ENCODE results near the gene MLLT3.

The MLLT3 gene

GRCh38 chr9:20494035-20494434, 128.3 kb downstream of the MLLT3 start:
- no peak for DNase-seq (ENCODE audit: low read depth, low spot score)
- POLR2A ChIA-PET: no interaction called here
- CTCF ChIA-PET: interaction anchor here (1.4 to 2.2 kb wide), 2 partner anchors 23 to 447 kb away, joined by 4 to 5 read pairs; no protein-coding TSS in a partner anchor
- no peak for TF ChIP-seq CTCF (IDR thresholded peaks at IDR 0.05; ENCODE audit: insufficient read depth, low read length, missing control alignments)
- no peak overlapping the region for H3K4me3 ChIP-seq (ENCODE audit: low read depth, low read length)

GRCh38 chr9:20492772-20493171, 129.5 kb downstream of the MLLT3 start:
- DNase-seq (ENCODE audit: low read depth, low spot score): no peak
- TF ChIP-seq CTCF (IDR thresholded peaks at IDR 0.05; ENCODE audit: insufficient read depth, low read length, missing control alignments): no peak
- ChIA-PET CTCF (interaction anchor here (2.2 kb wide), 1 partner anchor 24 kb away, joined by 5 read pairs; no protein-coding TSS in a partner anchor), POLR2A (no interaction called here)
- H3K4me3 ChIP-seq (ENCODE audit: low read depth, low read length): no peak overlapping the region

GRCh38 chr9:20491612-20492011, 130.7 kb downstream of the MLLT3 start:
- ChIA-PET POLR2A (no interaction called here), CTCF (no interaction called here)
- no peak for DNase-seq (ENCODE audit: low read depth, low spot score)
- H3K4me3 ChIP-seq (ENCODE audit: low read depth, low read length): no peak overlapping the region
- TF ChIP-seq CTCF (IDR thresholded peaks at IDR 0.05; ENCODE audit: insufficient read depth, low read length, missing control alignments): no peak

DNA sequence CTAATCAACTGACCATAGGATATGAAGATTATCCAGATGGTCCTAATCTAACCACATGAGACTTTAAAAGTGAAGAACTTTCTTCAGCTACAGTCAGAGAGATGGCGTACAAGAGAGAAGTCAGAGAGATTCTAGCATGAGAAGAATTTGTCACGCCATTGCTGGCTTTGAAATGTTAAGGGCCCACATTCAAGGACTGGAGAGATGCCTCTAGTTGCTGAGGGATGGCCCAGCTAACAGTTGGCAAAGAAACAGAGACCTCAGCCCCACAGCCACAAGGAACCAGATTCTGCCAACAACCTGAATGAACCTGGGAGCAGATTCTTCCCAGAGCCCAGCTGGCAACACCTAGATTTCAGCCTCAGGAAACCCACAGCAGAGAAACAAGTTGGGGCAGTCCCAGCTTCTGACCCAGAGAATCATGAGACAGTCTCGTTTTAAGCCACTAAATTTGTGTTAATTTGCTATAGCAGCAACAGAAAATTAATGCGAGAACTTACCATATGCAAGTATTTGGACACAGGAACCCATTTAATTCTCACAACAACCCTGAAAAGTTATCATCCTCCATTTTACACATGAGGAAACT, 132.0 kb downstream of the MLLT3 start:
- ChIA-PET POLR2A (no interaction called here), CTCF (no interaction called here)
- TF ChIP-seq CTCF (IDR thresholded peaks at IDR 0.05; ENCODE audit: insufficient read depth, low read length, missing control alignments): no peak
- no peak overlapping the region for H3K4me3 ChIP-seq (ENCODE audit: low read depth, low read length)
- no peak for DNase-seq (ENCODE audit: low read depth, low spot score)

- ChIA-PET POLR2A (no interaction called here), CTCF (no interaction called here)
- H3K4me3 ChIP-seq (ENCODE audit: low read depth, low read length): no peak overlapping the region
- no peak for TF ChIP-seq CTCF (IDR thresholded peaks at IDR 0.05; ENCODE audit: insufficient read depth, low read length, missing control alignments)
- DNase-seq (ENCODE audit: low read depth, low spot score): no peak
Measured at GRCh38 chr9:20488691-20489090, 133.6 kb downstream of the MLLT3 start.

DNA sequence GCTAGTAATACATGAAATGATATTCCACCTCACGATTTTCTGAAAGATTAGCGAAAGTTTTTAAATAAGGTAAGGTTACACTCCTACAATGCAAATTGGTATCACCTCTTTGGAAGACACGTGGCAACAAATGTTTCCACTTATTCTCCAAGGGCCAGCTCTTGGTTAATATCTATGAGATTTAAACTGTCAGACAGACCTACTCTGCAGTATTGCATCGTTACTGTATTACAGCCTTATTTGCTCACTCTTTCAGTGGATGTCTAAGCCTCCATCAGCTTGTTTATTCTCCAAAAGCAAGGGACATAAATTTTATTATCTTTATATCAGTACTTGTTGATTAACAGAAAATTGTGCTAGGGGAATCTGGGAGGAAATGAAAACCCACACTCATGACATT, 135.7 kb downstream of the MLLT3 start:
- no peak for TF ChIP-seq CTCF (IDR thresholded peaks at IDR 0.05; ENCODE audit: insufficient read depth, low read length, missing control alignments)
- DNase-seq (ENCODE audit: low read depth, low spot score): no peak
- ChIA-PET POLR2A (no interaction called here), CTCF (no interaction called here)
- H3K4me3 ChIP-seq (ENCODE audit: low read depth, low read length): no peak overlapping the region

Measured in AG04449 (cell line).